ENCODE data around the gene ATXN10.

Gene ATXN10

GRCh38 chr22:45878051-45878781, 206.6 kb downstream of the ATXN10 start:
- H3K4me3 ChIP-seq (replicated peaks; ENCODE audit: low read depth, low read length): no peak overlapping the region
- TF ChIP-seq CTCF (IDR thresholded peaks at IDR 0.05; ENCODE audit: low read depth, low read length, missing control alignments): no peak
- no peak for DNase-seq (ENCODE audit: extremely low read depth, low read depth)

- TF ChIP-seq CTCF (IDR thresholded peaks at IDR 0.05; ENCODE audit: low read depth, low read length, missing control alignments): no peak
- DNase-seq (ENCODE audit: extremely low read depth, low read depth): no peak
- H3K4me3 ChIP-seq (replicated peaks; ENCODE audit: low read depth, low read length): no peak overlapping the region
These were observed 207.4 kb downstream of the ATXN10 start for GRCh38 chr22:45878901-45879551.

- no peak for TF ChIP-seq CTCF (IDR thresholded peaks at IDR 0.05; ENCODE audit: low read depth, low read length, missing control alignments)
- no peak for DNase-seq (ENCODE audit: extremely low read depth, low read depth)
- no peak overlapping the region for H3K4me3 ChIP-seq (replicated peaks; ENCODE audit: low read depth, low read length)
These were observed 207.9 kb downstream of the ATXN10 start for GRCh38 chr22:45879552-45879949.

GRCh38 chr22:45880091-45880715, 208.6 kb downstream of the ATXN10 start:
- no peak overlapping the region for H3K4me3 ChIP-seq (replicated peaks; ENCODE audit: low read depth, low read length)
- TF ChIP-seq CTCF (IDR thresholded peaks at IDR 0.05; ENCODE audit: low read depth, low read length, missing control alignments): no peak
- no peak for DNase-seq (ENCODE audit: extremely low read depth, low read depth)

- DNase-seq (ENCODE audit: extremely low read depth, low read depth): no peak
- TF ChIP-seq CTCF (IDR thresholded peaks at IDR 0.05; ENCODE audit: low read depth, low read length, missing control alignments): no peak
- no peak overlapping the region for H3K4me3 ChIP-seq (replicated peaks; ENCODE audit: low read depth, low read length)
These were observed 209.3 kb downstream of the ATXN10 start for GRCh38 chr22:45880716-45881523.

GRCh38 chr22:45881524-45881875, 209.9 kb downstream of the ATXN10 start:
- no peak for TF ChIP-seq CTCF (IDR thresholded peaks at IDR 0.05; ENCODE audit: low read depth, low read length, missing control alignments)

More at GRCh38 chr22:45881524-45881875, 209.9 kb downstream of the ATXN10 start:
- no peak for DNase-seq (ENCODE audit: extremely low read depth, low read depth)
- no peak overlapping the region for H3K4me3 ChIP-seq (replicated peaks; ENCODE audit: low read depth, low read length)
